HUDEP-2 (cell line): ENCODE data around the gene SLC16A8.
"Not testable (repeated sequence)": the region's sequence is repeated elsewhere in the genome, so short reads cannot be mapped to it uniquely, and the experiment has no call there.

Source experiments
- DNase-seq, 76 experiments: peaks; one replicate each; lab custom pipeline; 2025; ENCODE audit not compliant: unreplicated experiment in 76 of 76; lab: John Stamatoyannopoulos, UW

SLC16A8 gene, protein sequence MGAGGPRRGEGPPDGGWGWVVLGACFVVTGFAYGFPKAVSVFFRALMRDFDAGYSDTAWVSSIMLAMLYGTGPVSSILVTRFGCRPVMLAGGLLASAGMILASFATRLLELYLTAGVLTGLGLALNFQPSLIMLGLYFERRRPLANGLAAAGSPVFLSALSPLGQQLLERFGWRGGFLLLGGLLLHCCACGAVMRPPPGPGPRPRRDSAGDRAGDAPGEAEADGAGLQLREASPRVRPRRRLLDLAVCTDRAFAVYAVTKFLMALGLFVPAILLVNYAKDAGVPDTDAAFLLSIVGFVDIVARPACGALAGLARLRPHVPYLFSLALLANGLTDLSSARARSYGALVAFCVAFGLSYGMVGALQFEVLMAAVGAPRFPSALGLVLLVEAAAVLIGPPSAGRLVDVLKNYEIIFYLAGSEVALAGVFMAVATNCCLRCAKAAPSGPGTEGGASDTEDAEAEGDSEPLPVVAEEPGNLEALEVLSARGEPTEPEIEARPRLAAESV

GRCh38 chr22:38083931-38084631 lies at the start of gene SLC16A8:
TSS of gene SLC16A8 (minus strand) at chr22:38084184. CDS start at chr22:38082873, 1,311 bp downstream.
- no peak for DNase-seq

DNA sequence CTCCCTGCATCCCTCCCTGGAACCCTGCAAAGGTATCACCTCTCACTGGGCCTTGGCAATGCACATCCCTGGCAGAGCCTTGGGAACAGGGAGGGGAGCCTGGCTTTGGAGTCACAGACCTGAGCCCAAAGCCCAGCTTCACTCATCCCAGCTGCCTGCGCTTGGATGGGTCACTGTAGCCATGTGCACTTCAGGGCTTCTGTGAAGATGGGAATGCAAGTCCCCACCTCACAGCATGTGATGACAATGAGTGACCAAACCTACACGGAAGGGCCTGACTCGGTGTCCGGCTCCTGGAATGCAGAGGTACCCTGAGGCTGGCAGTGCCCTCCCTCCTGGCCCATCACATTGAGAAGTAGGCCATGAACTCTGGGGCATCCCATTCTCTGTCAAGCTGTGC lies 49.3 kb upstream of the SLC16A8 start:
- DNase-seq = no peak

DNA sequence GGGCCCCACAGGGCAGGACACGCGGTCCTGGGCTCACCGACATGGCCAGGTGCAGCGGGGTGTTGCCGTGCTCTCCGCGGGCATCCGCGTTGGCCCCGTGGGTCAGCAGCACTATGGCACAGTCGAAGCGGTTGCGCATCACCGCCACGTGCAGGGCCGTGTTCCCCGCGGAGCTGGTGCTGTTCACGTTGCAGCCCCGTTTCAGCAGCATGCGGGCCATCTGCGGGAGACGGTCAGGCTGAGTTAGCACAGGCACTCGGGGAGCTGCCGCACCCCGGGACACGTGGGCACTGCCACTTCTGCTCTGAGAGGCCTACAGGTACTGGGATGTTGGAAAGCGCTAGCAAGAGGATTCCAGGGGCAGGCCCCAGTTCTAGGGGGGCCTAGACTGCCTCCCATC lies 48.8 kb upstream of the SLC16A8 start:
- DNase-seq = no peak

GRCh38 chr22:38132136-38132535 lies 48.2 kb upstream of the SLC16A8 start:
- DNase-seq = no peak

DNA sequence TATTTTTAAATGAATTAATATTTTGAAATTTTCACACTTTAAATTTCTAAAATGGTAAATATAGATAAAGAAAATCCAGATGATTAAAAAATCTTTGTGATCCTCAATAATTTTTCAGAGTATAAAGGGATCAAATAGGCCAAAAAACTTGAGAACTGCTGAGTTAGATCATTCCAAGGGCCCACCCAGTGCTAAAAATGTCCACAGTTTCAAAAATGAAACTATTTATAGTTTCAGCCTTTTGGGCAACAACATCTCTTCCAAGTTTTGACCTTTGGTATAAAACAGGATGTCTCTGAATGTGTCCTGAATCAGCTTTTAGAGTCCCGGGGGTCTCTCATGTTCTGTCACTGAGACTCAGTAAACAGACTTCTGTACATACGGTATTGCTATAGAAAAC lies 47.4 kb upstream of the SLC16A8 start:
- no peak for DNase-seq

DNA sequence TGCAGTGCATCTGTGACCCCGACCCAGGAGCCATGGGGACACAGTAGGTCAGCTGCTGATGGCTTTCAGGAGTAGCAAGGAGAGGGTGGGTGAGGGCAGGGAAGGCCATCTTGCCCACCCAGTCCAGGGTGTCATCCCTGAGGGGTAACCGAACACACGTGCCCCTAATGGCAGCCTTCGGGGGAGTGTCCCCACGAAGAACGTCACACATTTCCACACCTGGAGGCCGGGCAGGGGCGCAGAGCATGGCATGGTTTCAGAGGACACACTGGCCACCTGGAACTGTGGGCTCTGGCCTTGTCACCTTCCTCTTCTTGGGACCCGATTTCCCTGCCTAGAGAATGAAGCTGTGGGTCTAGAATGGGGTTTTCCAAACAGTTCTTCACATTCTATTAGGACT lies 45.9 kb upstream of the SLC16A8 start:
- DNase-seq = no peak

GRCh38 chr22:38129021-38129420 lies 45.0 kb upstream of the SLC16A8 start:
- no peak for DNase-seq

DNA sequence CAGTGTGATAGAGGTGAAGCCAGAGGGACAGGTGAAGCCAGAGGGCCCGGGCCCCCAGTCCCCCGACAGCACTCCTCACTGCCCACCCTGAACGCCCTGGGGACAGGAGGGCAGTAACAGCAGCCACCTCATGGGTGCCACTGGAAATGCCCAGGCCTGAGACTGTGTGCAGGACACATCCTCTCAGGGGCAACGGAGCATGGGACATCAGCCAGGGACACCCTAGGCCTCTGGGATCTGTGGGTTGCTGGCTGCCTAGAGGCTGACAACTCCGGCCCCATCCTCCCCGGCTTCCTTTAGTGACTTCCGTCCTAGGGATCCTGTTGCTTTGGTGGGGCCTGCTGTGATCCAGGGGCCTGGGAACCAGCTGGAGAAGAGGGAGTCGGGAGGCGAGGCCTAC lies 43.9 kb upstream of the SLC16A8 start:
- no peak for DNase-seq

- peak in 74 of 76 experiments; percentile 27 to 95 (median 82) for DNase-seq
These were observed 43.1 kb upstream of the SLC16A8 start for GRCh38 chr22:38126928-38127668.

DNA sequence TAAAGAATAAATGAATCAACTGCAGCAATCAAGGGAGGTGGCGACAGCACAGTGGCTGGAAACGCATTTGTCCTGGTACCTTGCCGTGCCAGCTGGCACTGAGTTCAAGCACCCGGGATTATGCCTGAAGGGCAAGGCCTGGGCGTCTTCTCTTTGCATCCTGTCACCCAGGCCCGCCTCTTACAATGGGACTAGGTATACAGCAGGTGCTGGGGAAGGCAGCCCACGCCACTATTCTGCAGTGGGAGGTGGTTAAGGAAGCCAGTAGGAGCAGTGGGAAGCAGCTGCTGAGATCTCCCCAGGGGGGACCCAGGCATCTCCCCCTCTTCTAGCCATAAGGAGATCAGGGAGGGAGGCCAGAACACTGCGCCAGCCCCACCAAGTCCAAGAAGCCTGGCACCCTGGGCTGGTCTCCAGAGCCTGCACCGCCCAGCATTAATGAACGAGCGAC lies 41.8 kb upstream of the SLC16A8 start:
- DNase-seq = no peak

GRCh38 chr22:38125038-38125610 lies 41.1 kb upstream of the SLC16A8 start:
- no peak for DNase-seq

DNA sequence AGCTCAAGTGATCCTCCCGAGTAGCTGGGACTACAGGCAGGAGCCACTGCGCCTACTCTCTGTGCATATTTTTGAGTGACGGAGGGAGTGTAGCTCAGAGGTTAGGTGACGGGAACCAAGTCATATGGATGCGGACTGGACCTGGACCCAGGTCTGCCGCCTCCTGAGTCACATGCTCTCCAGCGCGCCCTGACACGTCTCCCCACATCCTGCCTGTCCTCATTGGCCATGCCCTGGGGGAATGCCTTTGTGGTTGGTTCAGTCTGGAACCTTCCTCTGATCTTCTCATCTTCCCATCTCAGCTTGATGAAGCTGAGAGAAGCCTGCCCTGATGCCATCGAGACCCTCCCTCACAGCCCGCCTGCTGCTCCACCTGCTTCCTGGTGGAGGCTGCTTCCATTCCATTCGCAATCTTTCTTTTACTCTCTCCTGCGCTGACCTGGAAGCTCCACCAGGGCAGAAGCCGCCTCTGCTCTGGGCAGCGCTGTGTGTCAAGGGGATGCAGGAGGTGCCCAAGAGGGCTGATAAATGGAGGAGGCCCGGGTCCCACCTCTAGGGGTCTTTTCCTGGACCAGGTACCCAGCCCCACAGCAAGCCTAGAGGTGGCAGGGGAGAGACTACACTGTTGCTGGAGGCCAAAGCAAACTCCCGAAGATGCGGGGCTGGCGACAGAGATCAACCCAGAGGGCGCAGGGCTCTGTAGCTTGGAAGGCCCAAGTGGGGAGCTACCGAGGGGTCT lies 40.4 kb upstream of the SLC16A8 start:
- no peak for DNase-seq

DNA sequence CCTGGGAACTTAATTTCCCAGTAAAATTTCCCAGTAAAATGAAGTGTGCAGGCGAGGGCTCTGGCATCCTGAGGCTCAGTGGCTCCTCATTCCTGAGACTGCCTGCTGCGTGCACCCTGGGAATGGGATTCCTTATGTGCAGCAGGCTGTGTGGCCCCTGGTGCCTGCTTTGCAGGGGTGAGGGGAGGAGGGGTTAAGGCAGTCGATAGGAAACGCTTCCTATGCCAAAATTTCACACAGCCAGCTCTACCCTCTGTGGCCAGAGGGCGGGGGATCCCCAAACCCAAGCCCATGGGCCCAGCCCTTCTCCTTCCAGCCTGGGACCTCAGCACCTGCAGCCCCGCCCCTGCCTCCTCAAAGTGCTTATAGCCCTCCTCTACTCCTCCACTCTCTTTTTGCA lies 38.6 kb upstream of the SLC16A8 start:
- DNase-seq = no peak

DNA sequence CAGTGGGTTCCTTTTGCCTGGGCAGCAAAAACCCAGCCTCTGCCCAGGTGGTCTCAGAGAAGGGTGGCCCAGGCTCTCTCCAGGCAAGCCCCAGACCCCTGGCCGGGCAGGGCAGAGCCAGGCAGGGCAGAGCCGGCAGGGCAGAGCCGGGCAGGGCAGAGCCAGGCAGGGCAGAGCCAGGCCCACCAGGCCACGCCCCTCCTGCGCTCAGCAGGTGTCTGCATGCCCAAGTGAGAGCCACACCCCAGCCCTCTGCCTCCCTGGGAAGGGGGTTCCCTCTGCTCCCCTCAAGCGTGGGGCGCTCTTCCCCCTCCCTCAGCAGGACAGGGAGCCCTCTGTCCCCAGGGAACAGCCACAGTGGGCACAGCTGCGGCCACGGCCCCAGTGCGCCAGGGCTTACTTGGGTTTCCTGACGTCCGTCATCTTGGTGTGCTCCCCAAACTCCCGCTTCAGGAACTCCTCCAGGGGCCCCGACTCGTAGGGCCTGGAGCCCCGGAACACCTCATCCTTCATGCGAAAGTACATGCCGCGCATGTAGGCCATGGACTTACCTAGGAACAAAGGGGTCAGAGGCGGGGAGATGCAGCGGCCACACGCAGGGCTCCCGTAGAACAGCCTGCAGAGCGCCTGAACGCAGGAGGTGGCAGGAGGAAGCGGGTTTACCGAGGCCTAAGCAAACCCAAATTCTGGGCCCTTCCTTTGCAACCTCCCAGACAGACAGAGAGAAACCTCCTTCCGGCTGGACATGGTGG lies 36.6 kb upstream of the SLC16A8 start:
- DNase-seq = no peak

DNA sequence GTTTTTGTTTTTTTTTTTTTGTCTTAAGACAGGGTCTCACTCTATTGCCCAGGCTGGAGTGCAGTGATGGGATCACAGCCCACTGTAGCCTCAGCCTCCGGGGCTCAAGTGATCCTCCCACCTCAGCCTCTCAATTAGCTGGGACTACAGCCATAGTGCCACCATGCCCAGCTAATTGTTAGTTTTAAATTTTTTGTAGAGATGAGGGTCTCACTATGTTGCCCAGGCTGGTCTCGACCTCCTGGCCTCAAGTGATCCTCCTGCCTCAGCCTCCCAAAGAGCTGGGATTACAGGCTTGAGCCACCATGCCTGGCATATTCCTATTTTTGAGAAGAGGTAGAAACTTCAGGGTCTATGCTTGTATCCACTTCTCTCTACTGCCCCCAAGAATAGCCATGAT lies 34.8 kb upstream of the SLC16A8 start:
- DNase-seq = not testable (repeated sequence)

DNA sequence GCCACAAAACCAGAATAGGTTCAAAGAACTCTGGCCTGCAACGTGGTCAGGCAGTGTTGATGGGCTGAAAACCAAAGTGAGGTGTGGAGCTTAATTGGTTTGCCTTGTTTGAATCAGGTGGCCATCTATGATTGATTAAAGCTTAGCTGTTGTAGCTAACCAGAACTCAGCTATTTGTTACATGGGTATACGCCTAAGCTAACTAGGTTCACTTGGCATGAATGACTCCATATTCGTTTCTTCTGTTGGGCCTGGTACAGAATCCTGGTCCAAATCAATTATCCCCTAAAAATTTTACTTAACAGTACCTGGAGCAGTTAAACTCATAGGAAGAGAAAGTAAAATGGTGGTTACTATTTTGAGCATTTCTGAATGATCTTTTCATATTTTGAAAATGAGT lies 34.2 kb upstream of the SLC16A8 start:
- no peak for DNase-seq

DNA sequence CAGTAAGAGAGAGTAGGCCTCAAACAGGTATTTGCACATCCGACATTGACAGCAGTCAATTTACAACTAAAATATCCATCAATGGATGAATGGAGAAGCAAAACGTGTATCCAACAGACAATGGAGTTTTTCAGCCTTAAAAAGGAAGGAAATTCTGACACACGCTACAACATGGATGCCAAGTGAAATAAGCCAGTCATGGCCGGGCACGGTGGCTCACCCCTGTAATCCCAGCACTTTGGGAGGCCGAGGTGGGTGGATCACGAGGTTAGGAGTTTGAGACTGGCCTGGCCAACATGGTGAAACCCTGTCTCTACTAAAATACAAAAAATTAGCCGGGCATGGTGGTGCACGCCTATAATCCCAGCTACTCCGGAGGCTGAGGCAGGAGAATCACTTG lies 33.6 kb upstream of the SLC16A8 start:
- not testable (repeated sequence) for DNase-seq

- no peak for DNase-seq
These were observed 31.6 kb upstream of the SLC16A8 start for GRCh38 chr22:38115423-38116205.
